Gastroesophageal sphincter (tissue), 4 donors: ENCODE measurements around the gene APMAP. TPM values are rescaled to one million over a fixed set of nuclear protein-coding genes. Genes with fewer than 3 reads are reported as not detected.

ENCODE experiments used
- ATAC-seq: fragments of 150-250 bp; one replicate; pipeline ENCODE4 v1.9.1; 2016; ENCODE audit warnings: mild to moderate bottlenecking, moderate library complexity
- H3K27ac ChIP-seq, 4 donors: fragments of 200-600 bp; sonication (generic) in 3 of 4; 1 replicate in 3 of 4; 2 replicates in 1 of 4; pipeline ENCODE4 v1.5.1; 2016 to 2019
- H3K27me3 ChIP-seq: fragments of 200-600 bp; sonication (generic); one replicate; pipeline ENCODE4 v1.5.1; 2019
- H3K36me3 ChIP-seq, 2 donors: fragments of 200-600 bp; sonication (generic); one replicate each; pipeline ENCODE4 v1.5.1; 2019; ENCODE audit warnings: control low read depth in 1 of 2
- H3K4me1 ChIP-seq, 3 donors: fragments of 200-600 bp; sonication (generic); 1 replicate in 2 of 3; 2 replicates in 1 of 3; pipeline ENCODE4 v1.5.1; 2016 to 2019; ENCODE audit warnings: control low read depth in 2 of 3
- H3K4me3 ChIP-seq, 2 donors: fragments of 200-600 bp; sonication (generic); one replicate each; pipeline ENCODE4 v1.5.1; 2019; ENCODE audit warnings: mild to moderate bottlenecking in 1 of 2, moderate library complexity in 1 of 2
- H3K9me3 ChIP-seq, 3 donors: fragments of 200-600 bp; sonication (generic); one replicate each; pipeline ENCODE4 v1.5.1; 2017 to 2019; ENCODE audit warnings: control low read depth in 2 of 3
- CTCF ChIP-seq, 4 experiments: fragments of 200-600 bp in 2 of 4; fragments of 450-650 bp in 2 of 4; sonication (generic) in 1 of 4; IDR thresholded peaks; one replicate each; pipeline ENCODE4 v1.5.1; 2017 to 2019; ENCODE audit warnings: antibody characterized with exemption in 4 of 4, mild to moderate bottlenecking in 2 of 4, moderate library complexity in 2 of 4
- EP300 ChIP-seq: sonication (generic); formaldehyde crosslinking; IDR thresholded peaks from one replicate; pipeline ENCODE4 v1.6.1; 2017; ENCODE audit warnings: antibody characterized with exemption, mild to moderate bottlenecking
- POLR2A ChIP-seq, 2 donors: fragments of 450-650 bp; IDR thresholded peaks; one replicate each; pipeline ENCODE4 v1.6.1; 2017; ENCODE audit warnings: antibody characterized with exemption in 2 of 2, mild to moderate bottlenecking in 2 of 2, moderate library complexity in 1 of 2
- POLR2AphosphoS5 ChIP-seq: sonication (generic); formaldehyde crosslinking; IDR thresholded peaks from one replicate; pipeline ENCODE4 v1.6.1; 2017; ENCODE audit warnings: antibody characterized with exemption
- WGBS, 2 donors: methylation state at CpG; one replicate each; pipeline ENCODE4 v1.1.5; 2018; ENCODE audit warnings: low coverage in 1 of 2; 5-methylcytosine and 5-hydroxymethylcytosine counted together
- total RNA-seq, 4 donors: library from RNA; depleted of rRNA; stranded (reverse); fragments of >200 nt; gene quantifications; one replicate each; pipeline ENCODE4 v1.1.0, GENCODE V29; 2016

APMAP gene
- total RNA-seq, 4 donors from 2014 or later, result 24.3 to 46.8 (median 35.9) TPM

DNA sequence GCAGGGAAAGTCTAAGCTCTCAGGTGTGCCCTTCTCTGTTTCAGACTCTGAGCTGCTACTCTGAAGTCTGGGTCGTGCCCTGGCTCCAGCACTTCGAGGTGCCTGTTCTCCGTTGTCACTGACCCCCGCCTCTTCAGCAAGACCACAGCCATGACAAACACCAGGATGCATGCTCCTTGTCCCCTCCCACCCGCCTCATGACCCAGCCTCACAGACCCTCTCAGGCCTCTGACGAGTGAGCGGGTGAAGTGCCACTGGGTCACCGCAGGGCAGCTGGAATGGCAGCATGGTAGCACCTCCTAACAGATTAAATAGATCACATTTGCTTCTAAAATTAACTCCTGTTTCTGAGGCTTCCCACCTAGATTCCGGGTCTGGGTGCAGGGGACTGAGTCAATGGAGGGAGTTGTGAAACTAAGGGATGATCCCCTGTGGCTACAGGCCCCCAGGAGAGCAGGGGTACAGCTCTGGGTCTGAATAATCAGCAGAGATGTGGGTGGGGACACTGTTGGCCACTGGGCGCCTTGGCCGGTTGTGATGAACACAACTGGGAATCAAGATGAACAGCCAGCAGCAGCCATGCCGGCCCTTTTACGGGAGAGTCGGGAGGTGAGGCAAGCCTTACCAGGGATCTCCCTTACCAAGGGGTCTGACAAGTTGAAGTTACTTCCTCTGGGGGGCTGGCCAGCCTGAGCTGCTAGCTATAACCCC, 32.8 kb downstream of the APMAP start:
- ATAC-seq, result no peak
- TF ChIP-seq POLR2AphosphoS5 (no peak), CTCF (IDR thresholded peaks at IDR 0.05) (no peak), EP300 (no peak), POLR2A (IDR thresholded peaks at IDR 0.05) (no peak)
- H3K4me3 ChIP-seq, result no peak overlapping the region
- H3K4me1 ChIP-seq, result no peaks in the 10 kb centered on the region
- H3K9me3 ChIP-seq, result no peaks in the 10 kb centered on the region
- no peak overlapping the region for H3K27ac ChIP-seq
- WGBS, 2 donors, result 71% methylated on average over 7 of the region's 14 CpGs; no CpG with 5 or more reads in 1 of the 2 donors
- H3K36me3 ChIP-seq, result peaks cover 0 to 89% of the 10 kb centered on the region in 2 donors
- H3K27me3 ChIP-seq, result no peaks in the 10 kb centered on the region

DNA sequence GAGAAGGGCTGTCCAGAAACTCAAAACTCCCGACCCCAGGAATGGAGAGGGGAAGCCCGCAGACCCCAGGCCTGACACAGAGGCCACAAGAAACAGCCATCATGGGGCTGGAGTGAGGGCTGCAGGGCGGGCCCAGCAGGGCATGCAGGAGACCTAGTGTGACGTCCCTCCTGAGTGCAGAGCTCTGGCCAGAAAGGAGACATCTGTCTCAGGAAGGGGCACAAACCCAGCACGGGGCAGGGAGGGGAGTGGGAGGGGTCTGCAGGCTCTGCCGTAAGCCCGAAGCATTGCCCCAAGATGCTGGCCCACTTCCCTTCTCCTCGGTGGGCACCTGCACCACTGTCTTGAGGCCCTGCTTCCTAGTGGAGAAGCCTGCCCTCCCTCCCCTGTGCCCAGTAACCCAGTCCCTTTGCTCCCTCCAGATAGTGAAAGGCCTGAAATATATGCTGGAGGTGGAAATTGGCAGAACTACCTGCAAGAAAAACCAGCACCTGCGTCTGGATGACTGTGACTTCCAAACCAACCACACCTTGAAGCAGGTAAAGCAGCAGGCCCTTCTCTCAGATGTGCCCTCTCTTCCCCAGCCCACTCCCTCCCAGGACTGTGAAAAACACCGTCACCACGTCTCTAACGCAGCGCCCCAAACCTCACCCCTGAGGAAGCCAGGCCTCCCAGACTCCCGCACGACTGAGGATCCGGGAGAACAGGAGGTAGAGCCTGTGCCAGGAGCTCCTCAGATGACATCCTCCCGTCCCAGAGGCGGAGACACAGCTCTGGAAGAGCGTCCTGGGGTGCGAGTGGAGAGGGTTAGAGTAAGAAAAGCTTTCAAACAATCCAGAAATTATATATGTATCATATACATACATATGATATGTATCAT, 33.8 kb downstream of the APMAP start:
- Histone ChIP-seq H3K4me1 (no peaks in the 10 kb centered on the region), H3K9me3 (no peaks in the 10 kb centered on the region), H3K27me3 (no peaks in the 10 kb centered on the region), H3K27ac (no peak overlapping the region), H3K36me3 (peaks cover 0 to 86% of the 10 kb centered on the region in 2 donors), H3K4me3 (no peak overlapping the region)
- no peak for ATAC-seq
- no peak for TF ChIP-seq CTCF (IDR thresholded peaks at IDR 0.05)
- TF ChIP-seq POLR2AphosphoS5, result no peak
- no peak for TF ChIP-seq POLR2A (IDR thresholded peaks at IDR 0.05)
- TF ChIP-seq EP300, result no peak
- 72 to 76% methylated on average over 6 to 11 of the region's 20 CpGs for WGBS, 2 donors

DNA sequence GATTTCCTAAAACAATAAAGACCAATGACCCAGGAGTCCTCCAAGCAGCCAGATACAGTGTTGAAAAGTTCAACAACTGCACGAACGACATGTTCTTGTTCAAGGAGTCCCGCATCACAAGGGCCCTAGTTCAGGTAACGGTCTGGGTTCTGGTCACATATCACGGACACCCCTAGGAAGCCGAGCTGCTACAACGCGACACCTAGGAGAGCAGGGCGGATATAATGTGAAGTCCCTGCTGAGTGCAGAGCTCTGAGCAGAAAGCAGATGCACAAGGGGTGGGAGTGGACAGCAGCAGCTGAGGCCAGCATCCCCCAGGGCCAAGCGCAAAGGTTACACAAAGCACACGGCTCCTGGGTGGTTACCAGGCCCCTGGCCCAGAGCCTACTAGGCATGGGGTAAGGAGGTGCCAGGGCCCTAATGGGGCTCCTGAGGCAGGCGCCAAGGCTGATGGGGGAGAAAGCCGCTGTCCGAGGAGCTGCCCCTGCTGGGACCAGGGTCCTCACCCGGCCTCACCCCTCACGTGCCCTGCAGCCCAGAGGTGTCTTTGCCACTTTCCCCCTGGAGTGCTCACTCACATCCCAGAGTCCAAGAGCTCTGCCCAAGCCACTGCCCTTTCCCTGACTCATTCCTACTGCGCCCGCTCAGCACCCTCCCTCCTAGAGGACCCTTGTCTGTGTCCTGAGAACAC, 35.1 kb downstream of the APMAP start:
- TF ChIP-seq CTCF (IDR thresholded peaks at IDR 0.05) (no peak), EP300 (no peak), POLR2AphosphoS5 (no peak), POLR2A (IDR thresholded peaks at IDR 0.05) (no peak)
- H3K4me3 ChIP-seq, result no peak overlapping the region
- H3K36me3 ChIP-seq, result peaks cover 0 to 75% of the 10 kb centered on the region in 2 donors
- no peak overlapping the region for H3K27ac ChIP-seq
- H3K27me3 ChIP-seq, result no peaks in the 10 kb centered on the region
- ATAC-seq, result no peak
- no peaks in the 10 kb centered on the region for H3K9me3 ChIP-seq
- H3K4me1 ChIP-seq, result no peaks in the 10 kb centered on the region
- 40 to 95% methylated on average over 1 to 3 of the region's 18 CpGs for WGBS, 2 donors

DNA sequence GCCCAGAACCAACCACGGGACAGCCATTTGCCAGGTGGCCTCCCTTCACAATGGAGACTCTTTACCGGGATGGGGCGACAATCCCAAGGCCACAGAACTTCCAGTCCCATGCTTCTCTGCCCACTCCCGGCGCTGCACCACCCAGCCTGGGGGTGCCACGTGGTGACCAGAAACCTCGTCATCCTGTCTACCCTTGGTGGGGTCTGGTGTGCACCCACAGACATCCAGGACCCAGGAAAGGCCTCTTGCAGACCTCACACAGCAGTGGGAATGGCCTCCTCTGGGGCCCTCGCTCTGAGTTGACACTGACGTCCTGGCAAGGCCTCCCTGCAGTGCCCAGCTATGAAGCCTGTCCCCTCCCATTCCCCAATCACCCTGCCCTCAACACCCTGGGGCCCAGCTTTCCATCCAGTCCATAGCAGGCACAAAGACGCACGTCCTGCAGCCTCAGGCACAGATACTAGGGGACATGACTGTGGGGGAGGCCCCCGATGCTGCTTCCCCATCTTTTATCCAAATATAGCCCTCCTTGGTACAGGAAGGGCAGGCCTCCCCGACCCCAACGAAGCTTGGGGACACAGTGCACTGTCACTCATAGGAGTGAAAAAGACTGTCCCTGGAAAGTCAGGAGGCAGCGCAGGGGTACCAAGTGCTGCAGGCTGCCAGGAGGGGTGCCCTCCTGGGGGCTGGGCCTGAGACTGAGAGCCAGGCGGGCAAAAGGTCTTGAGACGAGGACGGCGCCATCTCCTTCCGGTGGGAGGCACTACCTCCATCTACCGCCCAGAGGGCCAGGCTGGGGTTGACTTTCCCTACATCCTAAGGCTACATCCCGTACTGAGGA, 36.3 kb downstream of the APMAP start:
- Histone ChIP-seq H3K27me3 (peaks cover 4% of the 10 kb centered on the region), H3K36me3 (peaks cover 0 to 63% of the 10 kb centered on the region in 2 donors), H3K4me1 (no peaks in the 10 kb centered on the region), H3K4me3 (no peak overlapping the region), H3K9me3 (no peaks in the 10 kb centered on the region), H3K27ac (no peak overlapping the region)
- TF ChIP-seq EP300, result no peak
- 81 to 82% methylated on average over 3 to 6 of the region's 22 CpGs for WGBS, 2 donors
- no peak for ATAC-seq

DNA sequence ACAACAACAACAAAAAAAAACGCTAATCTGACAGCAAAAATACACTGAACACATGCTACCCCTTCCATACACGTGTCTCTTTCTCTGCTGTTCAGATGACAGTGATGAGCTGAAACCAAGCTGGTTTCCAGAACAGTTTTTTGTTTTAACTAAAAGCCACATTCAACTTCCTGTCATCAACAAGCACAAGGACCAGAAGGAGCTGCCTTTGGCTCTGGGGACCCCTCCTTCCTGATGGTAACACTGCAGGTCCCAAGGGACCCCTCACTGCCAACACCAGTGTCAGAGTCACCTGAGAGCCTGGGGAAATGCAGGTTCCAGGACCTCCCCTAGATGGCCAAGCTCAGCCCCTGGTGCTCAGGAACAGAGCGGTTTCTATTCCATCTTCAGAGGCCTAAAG, 37.5 kb downstream of the APMAP start:
- Histone ChIP-seq H3K4me1 (no peaks in the 10 kb centered on the region), H3K9me3 (no peaks in the 10 kb centered on the region), H3K4me3 (no peak overlapping the region), H3K27ac (no peak overlapping the region), H3K36me3 (peaks cover 0 to 51% of the 10 kb centered on the region in 2 donors), H3K27me3 (peaks cover 16% of the 10 kb centered on the region)
- WGBS, 2 donors, result 63 to 79% methylated on average over 3 of the region's 3 CpGs
- no peak for TF ChIP-seq EP300
- no peak for TF ChIP-seq CTCF (IDR thresholded peaks at IDR 0.05)
- TF ChIP-seq POLR2A (IDR thresholded peaks at IDR 0.05), result no peak
- TF ChIP-seq POLR2AphosphoS5, result no peak
- no peak for ATAC-seq
